Glutamatergic neuron (in vitro differentiated cells): ENCODE measurements around the gene GATAD2B. TPM values are rescaled to one million over a fixed set of nuclear protein-coding genes. Genes with fewer than 3 reads are reported as not detected.
A peak's percentile ranks its signal among the peaks of the same experiment; 100 is the strongest.

Source experiments
- DNase-seq: peaks from one replicate; pipeline ENCODE4 v3.0.0; 2022
- H3K27ac Mint-ChIP-seq: one replicate; pipeline ENCODE4 v1.8.0; 2020; ENCODE audit warnings: mild to moderate bottlenecking, mixed read lengths, inconsistent platforms; ENCODE audit not compliant: unreplicated experiment
- H3K27me3 Mint-ChIP-seq: one replicate; pipeline ENCODE4 v1.8.0; 2020; ENCODE audit warnings: mild to moderate bottlenecking, moderate library complexity, mixed read lengths, inconsistent platforms; ENCODE audit not compliant: unreplicated experiment
- H3K36me3 Mint-ChIP-seq: one replicate; pipeline ENCODE4 v1.8.0; 2020; ENCODE audit warnings: mild to moderate bottlenecking, mixed read lengths, inconsistent platforms; ENCODE audit not compliant: unreplicated experiment
- H3K4me1 Mint-ChIP-seq: one replicate; pipeline ENCODE4 v1.8.0; 2020; ENCODE audit warnings: mild to moderate bottlenecking, low read depth, mixed read lengths, inconsistent platforms; ENCODE audit not compliant: unreplicated experiment
- H3K4me3 Mint-ChIP-seq: one replicate; pipeline ENCODE4 v1.8.0; 2020; ENCODE audit warnings: mild to moderate bottlenecking, mixed read lengths, inconsistent platforms; ENCODE audit not compliant: unreplicated experiment
- H3K9me3 Mint-ChIP-seq: one replicate; pipeline ENCODE4 v1.8.0; 2020; ENCODE audit warnings: mild to moderate bottlenecking, moderate library complexity, mixed read lengths, inconsistent platforms; ENCODE audit not compliant: unreplicated experiment
- total RNA-seq: library from RNA; stranded (reverse); fragmentation: NEBNext Ultra II Directional; extraction: Animal tissue kit (Norgen Biotek cat#: 25700); gene quantifications from one replicate; pipeline ENCODE4 v1.2.1, GENCODE V29; 2021; ENCODE audit not compliant: unreplicated experiment
- TF ChIP-seq, protein P1 (sequence below): fragments of 200-600 bp; sonication (generic); IDR thresholded peaks from one replicate; pipeline ENCODE4 v1.5.0; 2021; ENCODE audit not compliant: partially characterized antibody, unreplicated experiment

GATAD2B gene
- total RNA-seq, 1 donor from 2014 or later: 57.6 TPM

DNA sequence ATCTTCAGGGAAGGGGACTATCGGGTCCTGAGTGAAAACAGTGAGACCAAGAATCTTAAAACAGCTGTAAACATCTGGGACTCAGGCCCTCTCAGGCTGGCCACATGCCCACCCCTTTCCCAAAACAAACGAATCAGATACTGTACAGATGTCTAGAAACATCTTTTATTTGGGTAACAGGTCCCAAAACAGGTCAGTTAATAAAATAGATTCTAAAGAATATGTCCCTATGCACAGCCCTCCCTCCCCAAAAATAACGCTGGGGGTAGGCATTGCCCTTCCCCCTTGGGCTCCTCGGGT lies 36.1 kb upstream of the GATAD2B start:
- H3K27ac Mint-ChIP-seq: peak overlapping the region; percentile 72
- H3K4me1 Mint-ChIP-seq: peaks cover 34% of the 10 kb centered on the region
- TF ChIP-seq, protein P1, sequence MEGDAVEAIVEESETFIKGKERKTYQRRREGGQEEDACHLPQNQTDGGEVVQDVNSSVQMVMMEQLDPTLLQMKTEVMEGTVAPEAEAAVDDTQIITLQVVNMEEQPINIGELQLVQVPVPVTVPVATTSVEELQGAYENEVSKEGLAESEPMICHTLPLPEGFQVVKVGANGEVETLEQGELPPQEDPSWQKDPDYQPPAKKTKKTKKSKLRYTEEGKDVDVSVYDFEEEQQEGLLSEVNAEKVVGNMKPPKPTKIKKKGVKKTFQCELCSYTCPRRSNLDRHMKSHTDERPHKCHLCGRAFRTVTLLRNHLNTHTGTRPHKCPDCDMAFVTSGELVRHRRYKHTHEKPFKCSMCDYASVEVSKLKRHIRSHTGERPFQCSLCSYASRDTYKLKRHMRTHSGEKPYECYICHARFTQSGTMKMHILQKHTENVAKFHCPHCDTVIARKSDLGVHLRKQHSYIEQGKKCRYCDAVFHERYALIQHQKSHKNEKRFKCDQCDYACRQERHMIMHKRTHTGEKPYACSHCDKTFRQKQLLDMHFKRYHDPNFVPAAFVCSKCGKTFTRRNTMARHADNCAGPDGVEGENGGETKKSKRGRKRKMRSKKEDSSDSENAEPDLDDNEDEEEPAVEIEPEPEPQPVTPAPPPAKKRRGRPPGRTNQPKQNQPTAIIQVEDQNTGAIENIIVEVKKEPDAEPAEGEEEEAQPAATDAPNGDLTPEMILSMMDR: no peak
- H3K4me3 Mint-ChIP-seq: peak overlapping the region; percentile 93
- peaks cover 19% of the 10 kb centered on the region for H3K27me3 Mint-ChIP-seq
- H3K36me3 Mint-ChIP-seq: no peaks in the 10 kb centered on the region
- H3K9me3 Mint-ChIP-seq: peaks cover 13% of the 10 kb centered on the region
- DNase-seq: no peak

DNA sequence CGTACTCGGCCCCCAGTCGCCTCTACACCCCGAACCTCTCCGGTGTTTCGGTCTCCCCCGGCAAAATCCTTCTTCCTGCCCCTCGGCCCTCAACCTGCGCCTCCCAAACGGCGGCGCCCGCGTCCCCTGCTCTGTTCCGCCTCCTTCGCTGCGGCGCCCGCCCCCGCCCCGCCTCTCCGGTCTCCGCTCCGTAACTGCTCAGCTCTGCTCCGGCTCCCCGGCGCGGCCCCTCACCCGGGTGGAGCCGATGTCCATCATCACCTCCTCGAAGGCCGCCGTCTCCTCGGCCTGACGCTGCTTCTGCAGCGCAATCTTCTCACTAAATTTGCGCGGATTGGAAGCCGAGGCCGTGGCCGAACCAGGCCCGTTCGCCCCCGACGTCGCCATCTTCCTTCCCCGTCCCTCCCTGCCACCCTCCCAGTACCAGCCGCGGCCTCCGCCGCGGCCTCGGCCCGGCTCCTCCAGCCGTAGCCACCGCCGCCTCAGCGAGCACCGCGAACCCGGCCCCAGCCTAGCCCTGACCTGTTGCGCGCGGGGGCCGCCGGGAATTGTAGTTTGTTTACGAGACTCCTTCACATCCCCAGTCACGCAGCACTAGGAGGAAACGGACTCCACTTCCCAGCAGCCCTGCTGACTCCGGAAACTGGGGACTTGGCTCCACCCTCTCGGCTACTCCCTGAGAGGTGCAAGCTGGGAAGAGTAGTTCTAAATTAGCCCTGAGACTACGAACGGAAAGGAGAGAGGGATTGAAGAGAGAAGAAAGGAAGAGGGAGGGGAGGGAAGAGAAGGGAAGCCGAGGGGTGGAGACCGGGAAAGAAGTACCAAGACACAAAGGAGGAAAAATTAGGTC lies 35.6 kb upstream of the GATAD2B start, which contains the start of gene CRTC2:
TSS of gene CRTC2 (minus strand) at position 502 of the 850 bp plus-strand sequence. CDS start at position 387, 115 bp downstream.
- TF ChIP-seq, protein P1: no peak
- peak; percentile 99 for DNase-seq
- H3K27me3 Mint-ChIP-seq: peaks cover 16% of the 10 kb centered on the region
- no peaks in the 10 kb centered on the region for H3K36me3 Mint-ChIP-seq
- H3K9me3 Mint-ChIP-seq: peaks cover 9% of the 10 kb centered on the region
- peak within 1 kb of the TSS; percentile 94 for H3K27ac Mint-ChIP-seq
- H3K4me3 Mint-ChIP-seq: peak within 1 kb of the TSS; percentile 93
- H3K4me1 Mint-ChIP-seq: peaks cover 36% of the 10 kb centered on the region

- peak overlapping the region; percentile 93 for H3K4me3 Mint-ChIP-seq
- peak overlapping the region; percentile 94 for H3K27ac Mint-ChIP-seq
- no peaks in the 10 kb centered on the region for H3K36me3 Mint-ChIP-seq
- peaks cover 37% of the 10 kb centered on the region for H3K4me1 Mint-ChIP-seq
- no peak for DNase-seq
- peaks cover 14% of the 10 kb centered on the region for H3K27me3 Mint-ChIP-seq
- peaks cover 9% of the 10 kb centered on the region for H3K9me3 Mint-ChIP-seq
- TF ChIP-seq, protein P1: no peak
These were observed 35.0 kb upstream of the GATAD2B start for GRCh38 chr1:153957744-153958110.

DNA sequence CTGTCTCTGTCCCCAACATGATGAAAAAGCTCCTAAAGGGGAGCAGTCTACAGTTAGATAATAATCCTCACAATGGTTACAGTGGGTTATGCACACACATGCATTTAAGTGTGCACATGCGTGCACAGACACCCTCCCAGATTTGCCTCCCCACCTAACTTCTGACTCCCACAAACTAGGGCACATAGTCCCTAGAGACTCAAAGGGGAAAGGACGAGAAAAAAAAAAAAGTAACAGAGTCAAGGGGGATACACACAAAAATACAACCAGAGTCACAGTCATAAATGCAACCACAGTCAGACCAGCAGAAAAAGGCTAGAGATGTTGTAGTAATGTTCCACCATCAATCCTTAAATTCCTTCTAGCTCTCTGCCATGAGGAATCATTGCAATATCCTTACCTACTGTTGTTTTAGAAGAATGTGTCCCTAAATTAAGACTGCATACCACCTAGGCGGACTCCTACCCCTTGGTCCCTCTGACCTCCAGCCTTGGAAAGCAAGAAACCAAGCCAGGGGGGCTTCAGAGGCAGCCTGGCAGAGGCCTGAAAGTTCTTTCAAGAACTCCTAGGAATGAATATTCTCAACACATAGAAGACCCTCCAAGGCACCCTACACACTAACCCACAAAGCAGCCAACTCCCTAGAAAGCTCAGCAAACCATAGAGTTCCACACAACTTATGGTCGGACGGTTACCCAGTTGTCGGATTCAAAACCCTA lies 34.4 kb upstream of the GATAD2B start:
- Mint-ChIP-seq H3K4me3 (peak overlapping the region; percentile 93), H3K36me3 (no peaks in the 10 kb centered on the region), H3K4me1 (peaks cover 32% of the 10 kb centered on the region), H3K27ac (peak overlapping the region; percentile 94), H3K9me3 (peaks cover 9% of the 10 kb centered on the region), H3K27me3 (peaks cover 14% of the 10 kb centered on the region)
- no peak for DNase-seq
- TF ChIP-seq, protein P1: no peak

DNA sequence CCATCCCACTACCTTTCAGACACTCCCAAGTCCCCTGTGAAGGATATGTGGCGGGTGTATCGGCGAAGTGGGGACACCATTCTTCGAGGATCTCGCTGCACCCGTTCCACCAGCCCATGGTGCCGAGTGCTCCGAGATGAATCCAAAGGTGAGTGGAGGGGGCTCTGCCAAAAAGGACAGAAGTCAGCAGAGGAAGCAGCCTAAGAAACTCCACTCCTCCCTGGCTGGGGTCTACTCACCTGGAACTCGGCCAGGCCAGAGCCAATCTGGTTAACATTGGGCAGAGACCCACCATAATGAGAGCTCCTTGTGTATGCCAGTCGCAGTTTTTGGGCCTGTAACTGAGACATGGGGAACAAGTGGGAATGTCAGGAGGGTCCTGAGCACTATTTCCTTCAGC lies 32.1 kb upstream of the GATAD2B start:
- no peaks in the 10 kb centered on the region for H3K36me3 Mint-ChIP-seq
- peaks cover 9% of the 10 kb centered on the region for H3K9me3 Mint-ChIP-seq
- no peak overlapping the region for H3K4me3 Mint-ChIP-seq
- no peak overlapping the region for H3K27ac Mint-ChIP-seq
- H3K27me3 Mint-ChIP-seq: peaks cover 13% of the 10 kb centered on the region
- H3K4me1 Mint-ChIP-seq: peaks cover 25% of the 10 kb centered on the region
- TF ChIP-seq, protein P1: no peak
- DNase-seq: no peak
